H1 (cell line): ENCODE data around the gene FARS2. TPM values are rescaled to one million over a fixed set of nuclear protein-coding genes. Genes with fewer than 3 reads are reported as not detected.

ENCODE experiments used
- RBBP5 ChIP-seq: IDR thresholded peaks from 2 replicates; pipeline ENCODE4 v1.7.1; 2012; ENCODE audit warnings: low read depth, mild to moderate bottlenecking, inconsistent platforms, low read length, moderate library complexity, borderline replicate concordance
- RXRA ChIP-seq: IDR thresholded peaks from 2 replicates; pipeline ENCODE4 v1.6.1; 2011; ENCODE audit warnings: low read depth, mild to moderate bottlenecking, low read length, moderate library complexity; ENCODE audit not compliant: insufficient read depth
- SAP30 ChIP-seq: fragments of 300-600 bp; sonication (generic); IDR thresholded peaks from 2 replicates; pipeline ENCODE4 v1.7.1; 2012; ENCODE audit warnings: low read length, moderate library complexity, mild to moderate bottlenecking, inconsistent platforms; ENCODE audit not compliant: insufficient read depth, insufficient replicate concordance
- TCF12 ChIP-seq: IDR thresholded peaks from 2 replicates; pipeline ENCODE4 v1.6.1; 2011; ENCODE audit warnings: low read depth, mild to moderate bottlenecking, low read length
- polyA plus RNA-seq, 7 experiments: library from polyadenylated mRNA; depleted of rRNA in 3 of 7; stranded (reverse) in 5 of 7; unstranded in 2 of 7; fragments of >200 nt in 5 of 7; fragments of 200-250 nt in 2 of 7; gene quantifications; 1 replicate in 5 of 7; 2 replicates in 1 of 7; 4 replicates in 1 of 7; pipeline versions ENCODE4 v1.2.1 to v1.2.3, GENCODE V29; 2011 to 2013; ENCODE audit warnings: missing spikeins in 2 of 7, mixed read lengths in 2 of 7
- total RNA-seq: library from RNA; stranded (reverse); fragmentation: NEBNext Ultra II Directional; extraction: Animal tissue kit (Norgen Biotek cat#: 25700); gene quantifications from 2 replicates; pipeline ENCODE4 v1.2.1, GENCODE V29; 2021
- TF ChIP-seq, protein P1 (sequence below): fragments of 300-600 bp; sonication (generic); IDR thresholded peaks from 2 replicates; pipeline ENCODE4 v1.7.1; 2012; ENCODE audit warnings: low read length, moderate library complexity, mild to moderate bottlenecking, inconsistent platforms; ENCODE audit not compliant: insufficient replicate concordance
- TF ChIP-seq, protein P2 (sequence below): IDR thresholded peaks from 2 replicates; pipeline ENCODE4 v1.6.1; 2011; ENCODE audit warnings: low read depth, mild to moderate bottlenecking, low read length; ENCODE audit not compliant: insufficient read depth

FARS2 gene
- total and polyA plus RNA-seq, 2 of the 8 experiments (the other 6 are each of a cell fraction or from before 2014, with no cell fraction given) = 11.7 to 14.4 TPM

DNA sequence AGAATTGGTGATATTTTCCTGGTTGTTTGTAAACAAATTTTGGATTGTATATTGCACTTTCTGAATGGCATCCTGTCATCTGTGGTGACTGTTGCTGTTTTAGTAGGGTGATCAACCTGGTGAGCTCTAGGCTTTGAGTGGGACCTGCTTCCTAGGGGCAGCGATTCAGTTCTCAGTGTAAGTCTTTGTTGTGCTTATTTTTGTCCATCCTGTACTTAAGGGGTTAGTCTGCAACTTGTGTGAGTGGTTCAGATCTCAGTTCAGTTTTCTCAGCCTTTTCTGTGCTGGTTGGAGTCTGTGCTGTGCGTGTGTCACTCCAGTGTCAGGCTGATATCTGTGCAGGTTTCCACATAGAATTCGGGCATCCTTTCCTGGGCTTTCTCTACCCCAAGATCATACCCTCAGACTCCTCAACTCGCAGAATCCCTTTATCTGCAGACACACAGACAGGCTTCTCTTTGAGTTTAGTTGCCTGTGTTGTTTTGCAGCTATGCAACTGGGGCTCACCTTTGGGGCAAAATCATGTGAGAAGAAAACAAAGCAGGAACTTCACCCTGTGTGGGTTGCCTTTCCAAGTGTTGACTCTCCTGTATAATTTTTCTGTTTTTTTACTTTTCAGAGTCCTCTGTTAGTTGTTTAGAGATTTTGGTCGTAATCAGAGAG is 177.7 kb downstream of the FARS2 start (continued):
- TF ChIP-seq, protein P1, sequence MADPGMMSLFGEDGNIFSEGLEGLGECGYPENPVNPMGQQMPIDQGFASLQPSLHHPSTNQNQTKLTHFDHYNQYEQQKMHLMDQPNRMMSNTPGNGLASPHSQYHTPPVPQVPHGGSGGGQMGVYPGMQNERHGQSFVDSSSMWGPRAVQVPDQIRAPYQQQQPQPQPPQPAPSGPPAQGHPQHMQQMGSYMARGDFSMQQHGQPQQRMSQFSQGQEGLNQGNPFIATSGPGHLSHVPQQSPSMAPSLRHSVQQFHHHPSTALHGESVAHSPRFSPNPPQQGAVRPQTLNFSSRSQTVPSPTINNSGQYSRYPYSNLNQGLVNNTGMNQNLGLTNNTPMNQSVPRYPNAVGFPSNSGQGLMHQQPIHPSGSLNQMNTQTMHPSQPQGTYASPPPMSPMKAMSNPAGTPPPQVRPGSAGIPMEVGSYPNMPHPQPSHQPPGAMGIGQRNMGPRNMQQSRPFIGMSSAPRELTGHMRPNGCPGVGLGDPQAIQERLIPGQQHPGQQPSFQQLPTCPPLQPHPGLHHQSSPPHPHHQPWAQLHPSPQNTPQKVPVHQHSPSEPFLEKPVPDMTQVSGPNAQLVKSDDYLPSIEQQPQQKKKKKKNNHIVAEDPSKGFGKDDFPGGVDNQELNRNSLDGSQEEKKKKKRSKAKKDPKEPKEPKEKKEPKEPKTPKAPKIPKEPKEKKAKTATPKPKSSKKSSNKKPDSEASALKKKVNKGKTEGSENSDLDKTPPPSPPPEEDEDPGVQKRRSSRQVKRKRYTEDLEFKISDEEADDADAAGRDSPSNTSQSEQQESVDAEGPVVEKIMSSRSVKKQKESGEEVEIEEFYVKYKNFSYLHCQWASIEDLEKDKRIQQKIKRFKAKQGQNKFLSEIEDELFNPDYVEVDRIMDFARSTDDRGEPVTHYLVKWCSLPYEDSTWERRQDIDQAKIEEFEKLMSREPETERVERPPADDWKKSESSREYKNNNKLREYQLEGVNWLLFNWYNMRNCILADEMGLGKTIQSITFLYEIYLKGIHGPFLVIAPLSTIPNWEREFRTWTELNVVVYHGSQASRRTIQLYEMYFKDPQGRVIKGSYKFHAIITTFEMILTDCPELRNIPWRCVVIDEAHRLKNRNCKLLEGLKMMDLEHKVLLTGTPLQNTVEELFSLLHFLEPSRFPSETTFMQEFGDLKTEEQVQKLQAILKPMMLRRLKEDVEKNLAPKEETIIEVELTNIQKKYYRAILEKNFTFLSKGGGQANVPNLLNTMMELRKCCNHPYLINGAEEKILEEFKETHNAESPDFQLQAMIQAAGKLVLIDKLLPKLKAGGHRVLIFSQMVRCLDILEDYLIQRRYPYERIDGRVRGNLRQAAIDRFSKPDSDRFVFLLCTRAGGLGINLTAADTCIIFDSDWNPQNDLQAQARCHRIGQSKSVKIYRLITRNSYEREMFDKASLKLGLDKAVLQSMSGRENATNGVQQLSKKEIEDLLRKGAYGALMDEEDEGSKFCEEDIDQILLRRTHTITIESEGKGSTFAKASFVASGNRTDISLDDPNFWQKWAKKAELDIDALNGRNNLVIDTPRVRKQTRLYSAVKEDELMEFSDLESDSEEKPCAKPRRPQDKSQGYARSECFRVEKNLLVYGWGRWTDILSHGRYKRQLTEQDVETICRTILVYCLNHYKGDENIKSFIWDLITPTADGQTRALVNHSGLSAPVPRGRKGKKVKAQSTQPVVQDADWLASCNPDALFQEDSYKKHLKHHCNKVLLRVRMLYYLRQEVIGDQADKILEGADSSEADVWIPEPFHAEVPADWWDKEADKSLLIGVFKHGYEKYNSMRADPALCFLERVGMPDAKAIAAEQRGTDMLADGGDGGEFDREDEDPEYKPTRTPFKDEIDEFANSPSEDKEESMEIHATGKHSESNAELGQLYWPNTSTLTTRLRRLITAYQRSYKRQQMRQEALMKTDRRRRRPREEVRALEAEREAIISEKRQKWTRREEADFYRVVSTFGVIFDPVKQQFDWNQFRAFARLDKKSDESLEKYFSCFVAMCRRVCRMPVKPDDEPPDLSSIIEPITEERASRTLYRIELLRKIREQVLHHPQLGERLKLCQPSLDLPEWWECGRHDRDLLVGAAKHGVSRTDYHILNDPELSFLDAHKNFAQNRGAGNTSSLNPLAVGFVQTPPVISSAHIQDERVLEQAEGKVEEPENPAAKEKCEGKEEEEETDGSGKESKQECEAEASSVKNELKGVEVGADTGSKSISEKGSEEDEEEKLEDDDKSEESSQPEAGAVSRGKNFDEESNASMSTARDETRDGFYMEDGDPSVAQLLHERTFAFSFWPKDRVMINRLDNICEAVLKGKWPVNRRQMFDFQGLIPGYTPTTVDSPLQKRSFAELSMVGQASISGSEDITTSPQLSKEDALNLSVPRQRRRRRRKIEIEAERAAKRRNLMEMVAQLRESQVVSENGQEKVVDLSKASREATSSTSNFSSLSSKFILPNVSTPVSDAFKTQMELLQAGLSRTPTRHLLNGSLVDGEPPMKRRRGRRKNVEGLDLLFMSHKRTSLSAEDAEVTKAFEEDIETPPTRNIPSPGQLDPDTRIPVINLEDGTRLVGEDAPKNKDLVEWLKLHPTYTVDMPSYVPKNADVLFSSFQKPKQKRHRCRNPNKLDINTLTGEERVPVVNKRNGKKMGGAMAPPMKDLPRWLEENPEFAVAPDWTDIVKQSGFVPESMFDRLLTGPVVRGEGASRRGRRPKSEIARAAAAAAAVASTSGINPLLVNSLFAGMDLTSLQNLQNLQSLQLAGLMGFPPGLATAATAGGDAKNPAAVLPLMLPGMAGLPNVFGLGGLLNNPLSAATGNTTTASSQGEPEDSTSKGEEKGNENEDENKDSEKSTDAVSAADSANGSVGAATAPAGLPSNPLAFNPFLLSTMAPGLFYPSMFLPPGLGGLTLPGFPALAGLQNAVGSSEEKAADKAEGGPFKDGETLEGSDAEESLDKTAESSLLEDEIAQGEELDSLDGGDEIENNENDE = no peak
- TF ChIP-seq, protein P2, sequence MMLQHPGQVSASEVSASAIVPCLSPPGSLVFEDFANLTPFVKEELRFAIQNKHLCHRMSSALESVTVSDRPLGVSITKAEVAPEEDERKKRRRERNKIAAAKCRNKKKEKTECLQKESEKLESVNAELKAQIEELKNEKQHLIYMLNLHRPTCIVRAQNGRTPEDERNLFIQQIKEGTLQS = no peak
- no peak for TF ChIP-seq RBBP5
- 0 out of 2 replicates have a peak, but pooled peaks have one; percentile 18 for TF ChIP-seq TCF12
- no peak for TF ChIP-seq RXRA
- no peak for TF ChIP-seq SAP30
- TF ChIP-seq, all 59 proteins: peak for 6
